ENCODE data around the gene MPP7.
"Not testable (repeated sequence)": the region's sequence is repeated elsewhere in the genome, so short reads cannot be mapped to it uniquely, and the experiment has no call there.

MPP7 gene

DNA sequence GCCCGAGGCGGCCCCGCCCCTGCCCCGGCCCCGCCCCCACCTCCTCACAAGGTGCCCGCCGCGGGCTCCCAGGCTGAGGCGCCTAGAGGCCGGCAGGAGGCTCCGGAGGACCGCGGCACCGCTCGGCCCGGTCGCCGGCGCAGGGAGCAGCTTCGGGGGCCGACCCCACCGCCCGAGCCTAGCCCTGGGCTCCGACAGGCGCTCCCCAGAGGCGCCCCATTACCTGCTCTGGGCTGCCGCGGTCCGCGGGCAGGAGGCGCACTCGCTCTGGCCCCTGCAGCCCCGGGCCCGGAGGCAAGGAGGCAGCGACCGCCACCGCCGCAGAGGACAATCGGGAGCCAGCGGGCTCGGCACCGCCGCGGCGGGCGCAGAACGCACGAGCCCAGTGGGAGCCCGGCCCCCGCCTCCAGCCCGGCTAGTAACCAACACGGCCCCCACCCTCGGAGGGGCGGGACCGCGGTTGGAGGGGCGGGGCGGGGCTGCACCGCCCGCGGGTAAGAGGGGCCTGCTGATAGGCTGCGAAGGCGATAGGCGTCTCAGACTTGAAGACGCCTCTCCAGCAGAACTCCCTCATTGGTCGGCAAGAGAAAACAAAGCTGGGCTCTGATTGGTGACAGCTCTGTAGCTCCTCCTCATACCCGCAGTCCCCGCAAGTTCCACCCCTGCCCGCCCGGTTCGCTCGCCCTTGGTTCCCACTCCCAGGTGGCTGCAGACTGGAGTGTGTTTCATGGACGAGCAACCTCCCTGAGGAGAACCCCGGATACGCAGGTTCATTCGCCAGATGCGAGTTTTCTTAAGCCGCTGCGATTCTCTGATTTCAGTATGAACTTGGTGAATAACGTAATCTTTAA, at the start of gene MPP7:
Gene MPP7 (minus strand): TSS at position 427 of the 851 bp plus-strand sequence. CDS start 64,460 bp downstream, outside the sequence.
- DNase-seq, result peak; percentile 97

DNA sequence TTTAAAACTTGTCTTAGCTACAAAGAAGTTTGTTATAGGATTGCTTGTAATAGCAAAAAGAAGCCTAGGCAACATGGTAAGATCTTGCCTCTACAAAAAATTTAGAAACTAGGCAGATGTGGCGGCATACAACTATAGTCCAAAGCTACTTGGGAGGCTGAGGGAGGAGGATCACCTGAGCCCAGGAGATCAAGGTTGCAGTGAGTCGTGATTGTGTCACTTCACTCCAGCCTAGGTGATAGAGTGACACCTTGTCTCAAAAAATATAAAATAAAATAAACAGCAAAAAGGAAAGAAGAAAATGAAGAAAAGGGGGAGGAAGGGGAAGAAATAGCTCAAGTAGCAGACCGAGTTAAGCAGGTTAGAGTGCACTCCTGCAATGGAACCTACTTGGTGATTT, 47.0 kb upstream of the MPP7 start:
- DNase-seq, result no peak

DNA sequence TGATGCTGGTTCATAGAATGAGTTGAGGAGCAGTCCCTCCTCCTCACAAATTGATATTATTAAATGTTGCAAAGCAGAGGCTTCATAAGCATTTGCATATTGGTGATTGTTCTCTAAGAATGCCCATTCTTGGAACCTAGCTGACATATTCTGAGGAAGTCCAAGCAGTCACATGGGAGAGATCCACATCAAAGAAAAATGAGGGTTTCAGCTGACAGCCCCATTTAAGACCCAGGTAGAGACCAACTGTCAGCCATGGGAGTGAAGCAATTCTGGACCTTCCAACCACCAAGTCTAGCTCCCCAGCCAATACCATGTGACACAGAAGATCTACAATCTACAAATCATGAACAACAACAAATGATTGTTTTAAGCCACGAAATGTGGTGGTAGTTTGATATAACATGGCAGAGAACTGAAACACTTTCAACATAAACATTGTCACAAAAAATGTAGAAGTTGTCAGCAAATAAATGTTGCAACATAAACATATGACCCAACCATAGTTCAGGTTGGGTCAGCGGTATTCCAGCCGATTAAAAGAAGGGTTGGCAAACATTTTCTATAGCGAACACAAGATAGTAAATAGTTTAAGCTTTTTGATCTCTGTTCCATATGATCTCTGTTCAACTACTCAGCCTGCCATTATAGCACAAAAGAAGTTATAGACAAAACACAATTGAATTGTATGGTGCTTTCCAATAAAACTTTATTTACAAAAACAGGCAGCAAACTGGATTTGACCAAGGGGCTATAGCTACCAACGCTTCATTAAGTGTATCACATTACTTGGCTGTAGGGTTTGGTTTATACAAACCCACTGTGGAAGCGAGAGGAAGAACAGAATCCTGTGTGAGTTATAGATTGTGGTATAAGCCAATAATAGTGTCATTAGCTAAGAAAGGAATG, 41.4 kb upstream of the MPP7 start:
- DNase-seq, result no peak

GRCh38 chr10:28343252-28343651, 40.4 kb upstream of the MPP7 start:
- no peak for DNase-seq

DNA sequence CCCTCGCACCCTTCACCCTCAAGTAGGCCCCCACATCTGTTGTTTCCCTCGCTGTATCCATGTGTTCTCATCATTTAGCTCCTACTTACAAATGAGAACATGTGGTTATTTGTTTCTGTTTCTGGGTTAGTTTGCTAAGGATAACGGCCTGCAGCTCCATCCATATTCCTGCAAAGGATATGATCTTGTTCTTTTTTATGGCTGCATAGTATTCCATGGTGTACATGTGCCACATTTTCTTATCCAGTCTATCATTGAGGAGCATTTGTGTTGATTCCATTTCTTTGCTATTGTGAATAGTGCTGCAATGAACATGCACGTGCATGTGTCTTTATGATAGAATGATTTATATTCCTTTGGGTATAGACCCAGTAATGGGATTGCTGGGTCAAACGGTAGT, 38.8 kb upstream of the MPP7 start:
- not testable (repeated sequence) for DNase-seq

DNA sequence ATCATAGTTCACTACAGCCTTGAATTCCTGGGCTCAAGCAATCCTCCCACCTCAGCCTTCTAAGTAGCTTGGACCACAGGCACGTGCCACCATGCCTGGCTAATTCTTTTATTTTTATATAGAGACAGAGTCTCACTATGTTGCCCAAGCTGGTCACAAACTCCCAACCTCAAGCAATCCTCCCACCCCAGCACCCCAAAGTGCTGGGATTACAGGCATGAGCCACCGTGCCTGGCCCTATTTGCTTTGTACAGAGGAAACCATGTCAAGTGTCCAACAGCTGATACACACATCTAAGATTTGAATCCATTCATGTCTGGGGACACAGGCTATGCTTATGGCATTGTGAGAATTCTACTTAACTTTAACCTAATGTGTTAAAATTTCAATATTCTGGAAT, 29.9 kb upstream of the MPP7 start:
- no peak for DNase-seq

GRCh38 chr10:28331841-28332240, 29.0 kb upstream of the MPP7 start:
- DNase-seq, result peak; percentile 90

GRCh38 chr10:28331066-28331465, 28.2 kb upstream of the MPP7 start:
- no peak for DNase-seq

DNA sequence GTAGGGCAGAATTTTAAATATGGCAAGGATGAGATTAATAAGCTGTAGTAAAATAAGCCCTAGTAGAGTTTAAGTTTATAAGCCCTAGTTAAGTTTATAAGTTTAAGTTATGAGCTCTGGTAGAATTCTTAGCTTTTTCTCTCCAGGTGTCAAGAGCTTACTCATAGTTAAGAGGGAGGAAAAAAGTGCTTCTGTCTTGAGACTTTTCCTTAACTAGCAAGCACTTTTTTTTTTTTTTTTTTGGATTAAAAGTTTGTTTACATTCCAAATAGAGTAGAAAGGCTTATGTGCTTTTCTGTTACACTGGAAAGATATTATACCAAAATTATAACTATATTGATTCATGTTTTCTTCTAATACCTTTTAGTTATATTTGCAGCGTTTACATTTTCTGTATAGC, 25.5 kb upstream of the MPP7 start:
- no peak for DNase-seq

GRCh38 chr10:28327491-28327880, 24.6 kb upstream of the MPP7 start:
- peak; percentile 52 for DNase-seq

- DNase-seq, result peak; percentile 53
These were observed 23.9 kb upstream of the MPP7 start for GRCh38 chr10:28326516-28327490.

DNA sequence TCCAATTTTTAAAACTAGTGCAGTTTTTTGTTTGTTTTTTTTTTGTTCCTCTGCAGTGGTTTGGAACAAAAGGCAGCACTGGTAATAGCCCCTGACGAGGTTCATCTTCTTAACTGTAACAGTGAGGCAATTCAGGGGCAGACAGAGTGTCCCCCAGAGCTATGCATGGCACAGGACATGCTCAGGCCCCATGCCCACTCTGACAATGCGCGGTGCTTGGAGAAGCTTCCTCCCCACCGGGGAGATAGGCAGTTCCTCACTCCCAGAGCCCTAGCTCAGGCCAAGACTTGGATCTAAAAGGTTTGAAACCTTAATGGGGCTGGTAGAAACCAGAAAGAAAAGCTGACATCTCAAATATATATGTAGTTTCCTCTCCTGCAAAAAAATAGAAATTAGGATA, 17.9 kb upstream of the MPP7 start:
- no peak for DNase-seq

DNA sequence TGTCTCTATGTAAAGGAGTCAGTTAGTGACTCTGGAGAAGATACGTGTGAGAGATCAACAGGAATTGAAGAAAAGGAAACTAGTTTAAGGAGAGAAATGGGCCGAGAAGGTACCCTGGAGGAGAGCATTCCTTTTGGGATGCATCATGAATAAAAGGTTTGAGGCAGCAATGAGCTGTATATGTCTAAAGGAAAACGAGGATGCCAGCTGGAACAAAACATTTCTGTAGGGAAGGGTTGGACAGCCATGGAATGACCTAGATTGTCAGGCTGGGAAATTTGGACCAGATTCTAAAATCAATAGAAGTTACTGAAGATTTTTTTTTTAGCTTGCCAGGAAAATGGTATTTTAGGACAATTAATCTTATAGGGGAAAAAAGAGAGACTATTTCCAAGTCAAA, 17.2 kb upstream of the MPP7 start:
- DNase-seq, result no peak

GRCh38 chr10:28319061-28319460, 16.2 kb upstream of the MPP7 start:
- not testable (repeated sequence) for DNase-seq

GRCh38 chr10:28318626-28319025, 15.8 kb upstream of the MPP7 start:
- DNase-seq, result no peak

DNA sequence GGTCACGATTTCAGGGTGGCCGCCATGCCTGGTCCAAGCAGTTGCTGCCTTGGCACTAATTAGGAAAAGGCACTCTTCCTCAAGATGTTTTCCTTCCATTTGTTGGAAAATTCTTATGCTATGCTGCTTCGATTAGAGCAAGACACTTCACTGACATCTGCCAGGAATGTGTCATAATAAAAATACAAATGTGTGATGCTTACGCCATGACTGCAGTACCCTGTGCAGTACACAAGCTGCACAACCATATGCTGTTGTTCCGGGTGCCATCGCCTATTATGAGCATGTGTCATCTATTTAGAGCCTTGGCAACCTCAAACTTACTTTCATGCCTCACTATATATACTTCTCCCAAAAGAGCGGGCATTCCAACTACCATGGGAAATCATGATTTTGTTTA, 14.9 kb upstream of the MPP7 start:
- peak; percentile 49 for DNase-seq

GRCh38 chr10:28316696-28317095, 13.8 kb upstream of the MPP7 start:
- no peak for DNase-seq

DNA sequence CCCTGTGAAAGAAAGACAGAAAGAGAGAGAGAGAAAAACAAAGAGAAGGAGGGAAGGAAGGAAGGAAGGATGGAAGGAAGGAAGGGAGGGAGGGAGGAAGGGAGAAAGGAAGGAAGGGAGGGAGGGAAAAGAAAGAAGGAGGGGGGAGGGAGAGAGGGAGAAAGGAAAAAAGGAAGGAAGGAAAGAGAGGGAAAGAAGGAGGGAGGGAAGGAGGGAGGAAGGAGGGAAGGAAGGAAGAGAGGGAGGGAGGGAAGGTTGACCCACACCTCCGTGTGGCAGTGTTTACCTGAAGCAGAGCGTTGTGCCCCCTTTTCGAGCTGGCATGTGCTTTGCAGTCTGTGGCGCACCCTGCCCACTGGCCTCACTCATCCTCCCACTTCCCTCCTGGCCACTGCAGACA, 12.3 kb upstream of the MPP7 start:
- DNase-seq, result no peak

- no peak for DNase-seq
These were observed 11.3 kb upstream of the MPP7 start for GRCh38 chr10:28314211-28314610.

DNA sequence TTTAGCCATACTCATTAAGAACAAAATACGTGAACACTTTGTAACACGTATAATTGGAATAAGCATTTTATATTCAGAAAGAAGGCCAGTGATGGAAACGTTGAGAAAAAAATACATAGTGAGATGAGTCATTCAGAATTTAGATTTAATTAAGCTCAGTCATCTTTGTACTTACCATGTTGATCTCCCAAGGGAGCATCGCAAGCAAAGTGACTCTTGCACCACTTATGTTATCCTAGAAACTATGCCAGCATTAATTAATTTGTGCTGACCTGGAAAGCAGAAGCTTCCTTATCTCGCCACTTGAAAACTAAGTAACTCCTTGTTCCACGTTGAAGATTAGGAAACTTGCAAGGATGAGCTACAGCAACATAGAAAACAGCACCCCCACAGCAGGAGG, 9.7 kb upstream of the MPP7 start:
- peak; percentile 52 for DNase-seq

DNA sequence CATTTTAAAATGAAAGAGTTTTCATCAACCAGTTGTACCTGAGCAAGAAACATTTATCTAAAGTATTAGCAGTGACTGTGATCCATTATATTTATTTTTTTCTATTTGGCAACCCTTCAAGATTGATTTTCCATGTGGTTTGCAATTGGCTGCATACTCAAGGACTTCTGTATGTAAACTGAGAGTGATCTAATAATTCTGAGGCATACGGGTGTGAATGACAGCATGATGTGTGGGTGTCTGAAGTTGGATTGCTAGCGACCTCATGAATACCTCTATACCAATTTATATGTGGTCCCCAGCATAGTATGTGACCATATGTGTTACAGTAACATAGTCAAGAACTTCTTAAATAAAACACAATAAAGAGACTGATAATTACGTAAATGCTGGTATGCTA, 8.2 kb upstream of the MPP7 start:
- DNase-seq, result no peak

GRCh38 chr10:28307267-28307666, 4.4 kb upstream of the MPP7 start:
- DNase-seq, result no peak

DNA sequence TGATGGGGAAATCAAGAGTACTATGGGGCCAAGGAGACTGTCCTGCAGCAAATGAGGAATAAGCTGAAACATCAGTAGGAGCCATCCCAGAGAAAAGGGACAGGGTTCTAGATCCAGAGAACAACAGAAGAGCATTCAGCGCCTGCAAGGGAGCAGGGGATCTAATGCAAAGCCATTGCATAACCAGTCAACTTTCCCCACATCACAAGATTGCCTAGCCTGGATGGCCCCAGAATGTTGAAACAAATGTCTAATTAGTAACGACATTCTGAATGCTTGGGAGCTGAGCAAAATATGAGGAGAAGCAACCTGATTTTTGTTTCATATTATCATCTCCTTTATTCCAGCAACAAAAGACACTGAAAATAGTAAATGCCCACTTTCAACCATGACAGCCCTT, 2.7 kb upstream of the MPP7 start:
- DNase-seq, result no peak
